Medulla oblongata (tissue), 1 donor: ENCODE results near the gene MYF6.
"Not testable (repeated sequence)": the region's sequence is repeated elsewhere in the genome, so short reads cannot be mapped to it uniquely, and the experiment has no call there.

Experiments used
- DNase-seq: peaks from one replicate; pipeline ENCODE4 v3.0.0-alpha.2; 2015; ENCODE audit errors: extremely low spot score

The MYF6 gene

DNA sequence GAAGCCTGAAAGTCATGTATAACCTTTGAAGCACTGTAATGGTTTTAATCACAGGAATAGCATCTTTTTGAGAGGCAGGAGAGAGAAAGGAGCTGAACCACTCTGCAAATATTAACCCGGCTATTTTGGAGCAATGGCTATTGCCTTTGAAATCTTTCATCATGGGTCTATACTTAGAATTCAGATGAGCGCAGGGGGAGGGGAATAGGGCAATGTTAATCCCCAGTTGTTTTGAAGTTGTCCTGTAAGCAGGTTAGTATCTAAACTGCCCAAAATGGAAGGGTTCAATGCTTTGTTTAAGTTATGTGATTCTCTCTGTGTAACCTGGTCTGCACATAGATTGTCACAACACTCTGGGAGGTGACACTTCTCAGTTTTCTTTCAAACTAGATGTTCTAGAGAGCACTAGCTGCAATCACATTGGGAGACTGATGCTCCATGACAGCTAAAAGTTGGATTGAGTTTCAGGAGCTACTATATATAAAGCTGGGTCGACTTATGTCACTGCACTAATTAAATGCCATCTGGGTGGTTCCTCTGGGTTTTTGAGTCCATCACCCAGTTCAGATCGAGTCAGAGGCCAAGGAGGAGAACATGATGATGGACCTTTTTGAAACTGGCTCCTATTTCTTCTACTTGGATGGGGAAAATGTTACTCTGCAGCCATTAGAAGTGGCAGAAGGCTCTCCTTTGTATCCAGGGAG, at the start of gene MYF6:
TSS of gene MYF6 (plus strand) at position 509 of the 704 bp plus-strand sequence. CDS start at position 595, 86 bp downstream.
- no peak for DNase-seq

- no peak for DNase-seq
These were observed 47.8 kb upstream of the MYF6 start for GRCh38 chr12:80659512-80660063.

- no peak for DNase-seq
These were observed 44.8 kb upstream of the MYF6 start for GRCh38 chr12:80662586-80662985.

GRCh38 chr12:80670214-80670613, 37.2 kb upstream of the MYF6 start:
- no peak for DNase-seq

GRCh38 chr12:80676042-80676636, 31.3 kb upstream of the MYF6 start:
- not testable (repeated sequence) for DNase-seq

- DNase-seq: no peak
These were observed 30.6 kb upstream of the MYF6 start for GRCh38 chr12:80676856-80677255.

GRCh38 chr12:80677994-80678393, 29.4 kb upstream of the MYF6 start:
- no peak for DNase-seq

DNA sequence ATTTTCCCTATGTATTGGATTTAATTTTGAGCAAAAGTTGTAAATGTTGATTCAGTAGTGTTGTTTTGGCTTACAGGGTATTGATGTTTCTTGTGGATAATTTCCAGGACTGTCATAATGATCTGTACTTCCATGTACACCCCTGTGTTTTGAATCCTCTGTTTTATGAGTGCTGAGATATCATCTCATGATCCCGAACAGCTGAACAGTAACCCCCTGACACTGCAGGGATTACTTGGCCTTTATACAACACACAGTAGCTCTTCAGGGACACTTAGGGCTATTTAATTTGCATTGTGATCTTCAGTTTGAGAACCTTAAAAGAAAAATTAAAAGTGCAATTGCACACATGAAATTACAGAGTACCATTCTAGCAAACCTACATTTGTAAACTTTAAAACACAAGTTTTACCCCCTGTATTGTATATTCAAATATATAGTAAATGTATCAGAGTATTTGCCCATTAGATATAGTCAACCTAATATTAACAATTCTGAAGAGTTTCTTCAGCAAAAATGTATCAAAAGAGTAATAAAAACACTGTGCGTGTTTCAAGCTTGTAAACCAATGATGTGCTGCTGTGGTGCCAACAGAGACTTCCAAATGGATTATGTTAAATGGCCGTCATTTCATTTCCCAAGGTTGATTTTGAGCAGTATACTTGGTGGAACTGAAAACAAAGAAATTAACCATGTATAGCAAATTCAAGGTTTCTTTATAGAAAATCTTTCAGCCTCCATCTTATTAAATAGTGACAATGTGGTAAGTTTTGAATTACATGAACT, 27.9 kb upstream of the MYF6 start:
- DNase-seq: no peak

DNA sequence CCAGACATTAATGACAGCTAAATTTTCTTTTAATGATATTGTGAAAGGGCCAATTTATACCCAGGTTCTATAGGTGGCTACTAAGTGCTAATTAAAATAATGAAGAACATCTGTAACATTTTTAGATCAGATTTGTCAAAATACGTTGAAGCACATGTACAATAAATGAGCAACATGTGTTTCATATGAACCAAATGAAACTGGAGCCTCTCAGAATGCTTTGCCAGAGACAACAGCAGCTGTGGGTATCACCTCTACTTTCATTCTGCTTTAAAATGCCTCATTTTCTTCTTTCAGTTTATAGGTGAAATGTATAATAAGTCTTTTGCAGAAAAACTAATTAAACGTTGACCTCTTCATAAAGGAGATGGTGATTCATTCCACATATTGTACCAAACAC, 26.1 kb upstream of the MYF6 start:
- DNase-seq: no peak

- DNase-seq: no peak
These were observed 25.6 kb upstream of the MYF6 start for GRCh38 chr12:80681786-80682185.

GRCh38 chr12:80684077-80684495, 23.3 kb upstream of the MYF6 start:
- no peak for DNase-seq

DNA sequence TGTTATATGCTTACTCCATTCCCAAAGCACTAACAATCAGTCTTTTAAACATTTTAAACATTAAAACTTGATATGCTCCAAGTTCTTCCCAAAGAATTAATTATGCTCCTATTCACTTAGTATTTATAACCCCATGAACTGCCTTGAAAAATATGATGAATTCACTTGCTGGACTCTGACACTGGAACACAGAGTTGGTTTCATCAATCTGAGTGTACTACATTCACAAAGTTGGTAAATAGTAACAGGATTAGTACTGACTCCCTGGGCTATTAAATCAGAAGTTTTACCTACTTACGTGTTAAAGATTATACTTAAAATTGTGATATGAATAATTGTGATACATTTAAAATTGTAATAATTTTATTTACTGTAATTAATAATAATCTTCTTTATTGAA, 17.3 kb upstream of the MYF6 start:
- no peak for DNase-seq

GRCh38 chr12:80690513-80690912, 16.9 kb upstream of the MYF6 start:
- DNase-seq: no peak

GRCh38 chr12:80692114-80692513, 15.3 kb upstream of the MYF6 start:
- DNase-seq: no peak

DNA sequence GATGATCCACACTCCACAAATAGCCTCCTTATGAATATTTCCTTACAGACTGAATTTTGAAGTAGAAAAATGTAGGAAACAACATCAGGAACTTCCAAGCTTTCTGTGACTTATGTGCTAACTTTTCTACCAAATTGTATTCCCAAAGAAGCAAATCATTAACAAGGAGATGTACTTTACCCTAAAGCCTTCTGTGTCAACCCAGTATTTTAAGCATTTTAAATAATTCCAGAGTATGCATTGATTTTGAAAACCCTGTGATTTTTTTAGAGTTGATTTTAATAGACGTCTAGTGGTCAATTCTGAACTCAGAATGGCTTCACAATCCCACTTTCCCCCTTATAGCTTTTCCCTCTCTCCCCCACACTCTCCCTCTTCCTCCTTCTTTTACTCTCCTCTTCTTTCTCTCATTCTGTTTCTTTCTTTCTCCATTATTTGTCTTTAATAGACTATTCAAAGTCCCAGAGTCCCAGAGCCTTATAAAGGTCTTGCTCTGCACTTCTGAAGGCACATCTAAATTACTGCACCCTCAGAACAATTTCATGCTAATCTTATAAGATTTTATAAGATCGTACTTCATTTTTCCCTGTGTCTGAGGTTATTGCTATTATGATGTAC, 10.1 kb upstream of the MYF6 start:
- DNase-seq: no peak

GRCh38 chr12:80698256-80698655, 9.2 kb upstream of the MYF6 start:
- no peak for DNase-seq

- no peak for DNase-seq
These were observed 8.4 kb upstream of the MYF6 start for GRCh38 chr12:80698847-80699542.

GRCh38 chr12:80700327-80700726, 7.1 kb upstream of the MYF6 start:
- DNase-seq: no peak

DNA sequence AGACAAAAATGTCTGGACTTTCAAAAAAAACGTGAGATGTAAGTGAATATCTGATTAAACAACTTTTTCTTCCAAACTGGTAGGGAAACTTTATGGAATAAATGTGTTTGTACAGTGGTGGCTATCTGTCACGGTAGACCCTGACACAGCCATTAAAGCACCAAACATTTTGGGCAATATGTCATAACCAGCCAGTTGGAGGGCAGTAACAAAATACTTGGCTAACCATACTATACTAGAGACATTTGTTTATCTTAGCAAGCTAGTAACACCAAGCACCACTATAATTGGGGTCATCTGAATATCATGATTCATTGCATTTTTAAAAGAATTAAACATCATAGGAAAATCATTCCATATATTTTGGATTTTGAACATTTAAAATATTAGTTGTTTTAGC, 6.0 kb upstream of the MYF6 start:
- DNase-seq: no peak

DNA sequence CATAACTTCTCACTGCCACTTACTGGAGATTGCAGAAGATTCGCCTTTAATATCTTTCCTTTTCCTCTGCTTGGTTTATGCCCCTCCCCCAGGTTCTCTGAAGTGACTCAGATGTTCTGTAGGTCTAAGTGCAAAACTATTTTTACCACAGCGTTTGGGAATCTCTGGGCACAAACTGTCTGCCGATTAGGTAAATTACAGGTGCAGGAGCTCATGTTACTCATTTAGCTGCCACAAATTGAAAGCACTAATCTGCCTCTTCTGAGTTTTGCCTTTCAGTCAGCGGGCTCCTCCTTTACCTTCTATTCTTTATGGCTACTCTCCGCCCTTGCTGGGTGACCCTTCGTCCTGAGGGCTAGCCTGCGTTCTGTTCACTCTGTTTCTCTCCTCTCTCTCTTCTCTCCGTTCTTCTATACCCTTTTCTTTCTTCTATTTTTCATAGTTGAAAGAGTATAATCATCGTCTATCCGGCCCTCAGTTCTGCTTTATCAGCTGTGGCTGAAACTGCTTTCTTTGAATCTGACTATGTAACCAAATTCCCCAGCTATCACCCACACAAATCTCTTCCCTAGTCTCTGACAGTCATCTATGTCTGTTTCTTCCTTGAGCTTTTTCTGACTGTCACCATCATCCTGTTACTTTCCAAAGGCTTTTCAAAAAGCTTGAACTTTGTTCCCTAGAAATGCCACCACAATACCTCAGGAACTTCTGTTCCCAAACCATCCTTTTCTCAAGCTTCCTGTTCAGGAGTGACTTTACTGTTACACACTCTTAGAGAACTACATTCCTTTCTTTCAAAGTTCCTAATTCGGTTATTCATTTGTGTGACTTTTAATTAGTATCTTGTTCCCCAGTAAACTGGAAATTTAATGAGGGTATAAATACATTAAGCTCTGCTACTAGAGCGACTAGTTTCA, 4.3 kb upstream of the MYF6 start:
- no peak for DNase-seq
